Measurements from ENCODE around the gene SSR4.
"Not testable (repeated sequence)": the region's sequence is repeated elsewhere in the genome, so short reads cannot be mapped to it uniquely, and the experiment has no call there.

SSR4 gene

GRCh38 chrX:153806999-153807575 is 12.6 kb downstream of the SSR4 start:
- no peak for DNase-seq

- no peak for DNase-seq
Observed at GRCh38 chrX:153807976-153808375, 13.5 kb downstream of the SSR4 start.

GRCh38 chrX:153812220-153812619 is 17.8 kb downstream of the SSR4 start:
- DNase-seq: no peak

GRCh38 chrX:153813161-153813560 is 18.7 kb downstream of the SSR4 start:
- DNase-seq: no peak

- DNase-seq: no peak
Observed at GRCh38 chrX:153814591-153815315, 20.3 kb downstream of the SSR4 start.

DNA sequence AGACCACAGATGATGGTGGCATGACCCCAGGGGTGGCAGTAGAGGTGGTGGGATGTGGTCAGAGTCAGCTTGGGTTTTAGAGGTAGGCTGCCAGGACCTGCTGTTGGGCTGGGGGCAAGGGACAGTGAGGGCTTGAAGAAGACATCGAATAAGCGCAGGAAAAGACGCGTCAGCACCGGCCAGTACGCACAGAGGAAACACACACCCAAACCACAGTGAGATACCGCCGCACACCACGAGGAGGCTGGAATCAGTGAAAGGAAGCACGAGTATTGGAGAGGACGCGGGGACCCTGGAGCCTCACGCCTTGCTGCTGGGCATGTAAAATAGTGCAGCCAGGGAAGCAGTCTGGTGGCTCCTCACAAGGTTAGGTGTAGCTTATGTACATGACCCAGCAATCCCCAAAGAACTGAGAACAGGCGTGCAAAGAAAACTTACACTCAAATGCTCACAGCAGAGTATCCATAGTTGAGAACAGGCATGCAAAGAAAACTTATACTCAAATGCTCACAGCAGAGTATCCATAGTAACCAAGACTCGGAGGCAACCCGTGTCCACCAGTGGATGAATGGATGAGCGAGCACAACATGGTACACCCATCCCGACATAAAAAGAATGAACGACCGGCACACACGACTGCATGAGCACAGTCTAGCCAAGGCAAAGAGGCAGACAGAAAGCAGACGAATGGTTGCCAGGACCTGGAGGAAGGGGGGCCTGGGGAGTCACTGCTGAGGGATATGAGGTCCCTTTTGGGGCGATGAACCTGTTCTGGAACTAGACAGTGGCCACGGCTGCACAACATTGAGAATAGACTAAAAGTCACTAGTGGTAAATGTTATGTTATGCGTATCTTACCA is 22.6 kb downstream of the SSR4 start:
- no peak for DNase-seq

- DNase-seq: not testable (repeated sequence)
Observed at GRCh38 chrX:153818064-153818463, 23.6 kb downstream of the SSR4 start.

- DNase-seq: no peak
Observed at GRCh38 chrX:153818571-153819383, 24.3 kb downstream of the SSR4 start.

DNA sequence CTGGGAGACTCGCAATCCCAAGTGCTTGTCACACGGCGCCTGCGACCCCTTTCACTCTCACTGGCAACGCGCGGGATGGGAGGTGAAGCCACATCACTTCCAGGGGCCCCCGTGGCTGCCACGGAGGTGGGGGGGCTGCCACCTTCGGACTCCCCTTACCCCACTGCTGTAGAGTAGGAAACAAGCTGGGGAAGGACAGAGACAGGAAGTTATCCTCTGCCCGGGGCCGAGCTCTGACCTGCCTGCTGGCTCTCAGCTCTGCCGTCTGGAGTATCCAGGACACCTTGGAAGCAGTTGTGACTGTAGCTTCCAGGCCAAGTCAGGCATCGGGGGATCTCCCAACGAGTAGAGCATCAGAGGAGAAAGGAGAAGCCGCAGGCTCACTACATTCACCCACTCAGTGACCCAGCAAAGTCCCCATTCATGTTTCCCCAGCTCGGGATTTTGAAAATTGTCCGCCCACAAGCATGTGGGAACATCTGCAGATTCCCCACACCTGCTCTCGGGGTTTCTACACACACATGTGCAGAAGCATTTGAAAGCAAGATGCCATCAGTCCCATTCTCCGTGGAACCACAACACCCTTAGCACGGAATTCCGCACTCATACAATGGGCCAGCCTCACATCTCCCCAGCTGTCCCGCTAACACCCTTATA is 25.0 kb downstream of the SSR4 start:
- no peak for DNase-seq

GRCh38 chrX:153820601-153821000 is 26.1 kb downstream of the SSR4 start:
- peak; percentile 15 for DNase-seq

GRCh38 chrX:153821066-153821465 is 26.6 kb downstream of the SSR4 start:
- DNase-seq: no peak

DNA sequence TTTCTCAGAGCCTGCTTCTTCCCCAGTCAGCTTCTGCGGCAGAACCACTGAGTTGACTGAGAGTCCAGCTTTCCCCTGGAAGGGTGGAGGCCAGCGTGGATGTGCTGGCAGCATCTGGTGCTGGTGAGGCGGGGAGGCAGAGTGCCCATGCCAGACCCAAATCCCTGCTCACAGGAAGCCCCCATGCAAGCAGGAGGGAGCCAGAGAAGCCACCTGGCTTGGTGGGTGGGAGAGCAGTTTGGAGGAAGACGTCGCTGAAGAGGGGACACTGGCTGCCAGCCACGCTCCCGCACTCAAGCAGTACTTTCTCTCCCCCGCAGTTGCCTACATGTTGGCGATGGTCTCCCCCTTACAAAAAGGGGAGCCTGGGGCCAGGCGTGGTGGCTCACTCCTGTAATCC is 29.9 kb downstream of the SSR4 start:
- no peak for DNase-seq

DNA sequence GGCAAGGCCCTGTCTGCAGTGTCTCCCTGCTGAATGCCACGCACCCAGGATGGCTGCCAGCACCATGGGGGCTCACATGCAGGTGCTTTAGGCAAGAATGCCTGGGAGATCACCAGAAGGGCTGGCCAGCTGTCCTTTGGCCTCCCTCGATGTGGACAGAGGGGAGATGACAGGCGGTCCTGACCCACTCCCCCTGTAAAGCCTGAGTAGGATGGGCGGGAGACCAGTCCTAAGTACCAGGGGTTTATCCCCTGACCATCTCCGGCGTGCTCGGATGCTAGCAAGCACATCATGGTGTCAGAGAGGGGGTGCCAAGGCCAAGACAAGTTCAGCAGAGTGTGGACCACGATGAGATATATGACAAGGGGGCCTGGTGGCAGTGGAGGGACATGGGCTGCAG is 30.6 kb downstream of the SSR4 start:
- no peak for DNase-seq

DNA sequence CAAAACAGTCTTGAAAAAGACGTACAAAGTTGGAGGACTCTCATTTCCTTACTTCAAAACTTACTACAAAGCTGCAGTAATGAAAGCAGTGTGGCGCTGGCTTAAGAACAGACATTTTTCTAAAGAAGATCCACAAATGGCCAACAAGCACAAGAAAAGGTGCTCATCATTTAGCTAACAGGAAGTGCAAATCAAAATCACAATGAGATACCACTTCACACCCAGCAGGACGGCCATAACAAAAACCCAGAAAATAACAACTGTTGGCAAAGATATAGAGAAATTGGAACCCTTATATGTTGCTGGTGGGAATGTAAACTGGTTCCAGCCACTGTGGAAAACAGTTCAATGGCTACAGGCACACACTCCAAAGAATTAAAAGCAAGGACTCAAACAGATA is 32.5 kb downstream of the SSR4 start:
- no peak for DNase-seq

- DNase-seq: no peak
Observed at GRCh38 chrX:153827903-153828302, 33.4 kb downstream of the SSR4 start.

GRCh38 chrX:153828308-153828707 is 33.8 kb downstream of the SSR4 start:
- DNase-seq: no peak

- peak; percentile 8 for DNase-seq
Observed at GRCh38 chrX:153828723-153829548, 34.5 kb downstream of the SSR4 start.

DNA sequence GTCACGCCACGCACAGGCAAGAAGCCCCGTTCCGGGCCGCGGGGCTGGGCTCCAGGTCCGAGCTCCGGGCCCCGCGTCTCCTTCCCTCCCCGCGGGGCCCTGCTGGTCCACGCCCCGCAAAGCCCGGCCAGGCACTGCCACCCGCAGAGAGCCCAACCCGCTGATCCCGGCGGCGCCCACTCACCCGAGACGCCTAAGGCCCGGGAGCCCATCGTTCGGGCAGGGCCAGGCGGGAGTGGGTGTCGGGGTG is 35.0 kb downstream of the SSR4 start:
- no peak for DNase-seq

DNA sequence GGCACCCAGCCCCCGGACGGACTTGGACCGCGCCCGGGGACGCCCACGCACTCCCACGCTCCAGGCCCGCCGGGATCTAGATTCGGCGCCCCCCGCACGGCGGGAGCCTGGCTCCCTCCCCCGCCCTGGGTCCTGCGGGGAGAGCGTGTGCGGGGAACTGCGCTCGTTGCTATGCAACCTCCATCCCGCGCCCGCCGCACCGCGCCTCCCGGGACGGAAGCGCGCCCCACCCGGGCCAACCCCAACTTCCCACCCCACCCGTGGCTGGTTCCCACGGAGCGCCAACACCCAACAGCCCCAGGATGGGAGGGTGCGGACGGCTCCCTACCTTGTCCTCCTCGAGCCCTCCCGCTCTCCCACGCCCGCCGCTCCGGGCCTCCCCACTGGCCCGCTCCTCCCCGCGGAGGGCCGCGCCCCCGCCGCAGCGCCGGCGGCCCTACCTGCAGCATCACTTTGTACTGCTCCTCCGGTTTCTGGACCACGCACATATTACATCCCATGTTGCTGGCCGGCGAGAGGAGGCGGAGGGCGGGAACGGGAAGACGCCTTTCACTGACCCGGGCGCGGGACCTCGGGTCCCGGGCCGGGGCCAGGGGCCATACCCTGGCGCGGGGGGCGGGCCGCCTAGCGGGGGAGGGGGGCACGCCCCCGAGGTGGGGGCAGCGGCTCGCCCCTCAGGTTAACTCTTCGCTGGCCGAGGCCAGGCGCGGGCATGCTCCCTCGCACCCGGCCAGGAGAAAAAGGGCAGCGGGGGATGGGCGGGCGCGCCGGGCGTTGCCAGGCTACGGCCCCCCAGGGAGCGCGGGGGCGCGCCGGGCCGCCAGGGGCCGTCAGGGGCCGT is 35.6 kb downstream of the SSR4 start, which contains the start of gene PDZD4:
Gene PDZD4, minus strand, starts transcription at position 746 of the 841 bp plus-strand sequence. Its CDS starts 246 bp downstream, at position 500.
- DNase-seq: no peak

DNA sequence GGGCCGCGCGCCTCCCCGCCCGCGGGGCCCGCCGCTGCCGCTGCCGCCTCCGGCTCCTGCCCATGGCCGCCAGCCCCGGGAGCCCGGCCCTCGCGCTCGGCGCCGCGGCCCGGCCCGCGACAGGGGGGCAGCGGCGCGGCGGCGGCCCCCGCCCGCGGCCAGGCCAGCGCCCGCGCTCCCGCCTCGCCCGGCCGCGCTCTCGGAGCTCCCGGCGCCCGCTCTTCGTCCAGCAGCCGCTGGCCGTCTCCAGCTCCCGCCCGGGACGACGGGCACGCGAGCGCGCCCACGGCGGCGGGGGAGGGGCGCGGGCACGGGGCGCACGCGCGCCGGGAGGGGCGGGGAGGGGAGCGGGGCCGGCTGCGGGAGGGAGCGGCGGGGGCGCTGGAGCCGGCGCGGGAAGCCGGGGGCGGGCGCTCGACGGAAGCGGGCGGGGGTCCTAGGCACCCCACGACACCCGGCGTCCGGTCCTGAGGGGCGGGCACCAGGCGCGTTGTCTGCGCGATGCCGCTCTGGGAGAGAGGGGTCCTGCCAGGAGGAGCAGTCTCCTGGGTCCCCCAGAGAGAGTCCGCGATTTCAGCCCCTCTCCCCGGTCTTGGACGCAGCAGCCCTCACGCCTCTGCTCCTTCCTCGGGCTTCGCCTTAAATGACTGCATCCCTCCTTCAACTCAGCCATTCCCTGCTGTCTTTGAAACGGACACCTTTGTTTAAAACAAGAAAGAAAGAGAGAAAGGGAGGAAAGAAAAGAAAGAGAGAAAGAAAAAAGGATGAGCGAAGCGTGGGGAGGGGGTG is 36.4 kb downstream of the SSR4 start:
- no peak for DNase-seq
